ENCODE results near the gene DNAH14. TPM values are rescaled to one million over a fixed set of nuclear protein-coding genes. Genes with fewer than 3 reads are reported as not detected.

The DNAH14 gene
- total RNA-seq, 1 experiment from 2014 or later = 39.7 TPM

GRCh38 chr1:225131869-225132268 is 202.4 kb downstream of the DNAH14 start:
- no peak overlapping the region for H3K14ac ChIP-seq (ENCODE audit: insufficient read depth, low read length)
- DNase-seq = no peak

More at GRCh38 chr1:225131869-225132268, 202.4 kb downstream of the DNAH14 start:
- Mint-ChIP-seq H3K27ac (no peak overlapping the region), H3K27me3 (ENCODE audit: low read depth) (no peaks in the 10 kb centered on the region), H3K4me1 (no peaks in the 10 kb centered on the region), H3K36me3 (ENCODE audit: insufficient read depth in 1 of 3, low read depth in 3 of 3) (peaks cover 2 to 9% (median 6%) of the 10 kb centered on the region in 3 experiments; a peak in 3 of 7 replicates), H3K9me3 (peaks cover 10 to 14% of the 10 kb centered on the region in 2 experiments; a peak in 4 of 5 replicates), H3K4me3 (no peak overlapping the region)
- no peak overlapping the region for H4K91ac ChIP-seq (ENCODE audit: insufficient read length, low read depth, low read length)
- no peak overlapping the region for H3K23ac ChIP-seq (ENCODE audit: insufficient read length, low read depth, low read length)
- no peaks in the 10 kb centered on the region for H3K4me1 ChIP-seq (ENCODE audit: insufficient read depth, low read length)
- H2BK20ac ChIP-seq (ENCODE audit: low read depth, low read length, poor library complexity, severe bottlenecking) = no peak overlapping the region
- H3K4ac ChIP-seq (ENCODE audit: low read depth, low read length) = no peak overlapping the region
- no peak overlapping the region for H2BK15ac ChIP-seq (ENCODE audit: low read depth, low read length)
- H4K8ac ChIP-seq (replicated peaks; ENCODE audit: insufficient read length, low read depth, low read length) = no peak overlapping the region
- H3K56ac ChIP-seq (ENCODE audit: insufficient read length, low read depth, low read length) = no peak overlapping the region
- H3K27ac ChIP-seq (ENCODE audit: insufficient read length, low read depth, low read length) = no peak overlapping the region
- H3T11ph ChIP-seq (ENCODE audit: low read length) = no peak overlapping the region
- no peak overlapping the region for H2BK5ac ChIP-seq (ENCODE audit: insufficient read length, low read length)
- WGBS (ENCODE audit: extremely low coverage, insufficient read length, low lambda C conversion rate) = no CpG with 5 or more reads among the region's 1 CpG
- H3K27me3 ChIP-seq (ENCODE audit: insufficient read depth, low read length) = no peaks in the 10 kb centered on the region
- no peaks in the 10 kb centered on the region for H3K23me2 ChIP-seq (ENCODE audit: insufficient read length, low read depth, low read length, poor library complexity, severe bottlenecking)
- H4K20me1 ChIP-seq (ENCODE audit: control insufficient read depth, insufficient read depth, insufficient read length) = no peaks in the 10 kb centered on the region
- H3K9me3 ChIP-seq (ENCODE audit: control insufficient read depth, low read depth, low read length) = no peaks in the 10 kb centered on the region
- H3K79me2 ChIP-seq (ENCODE audit: insufficient read depth, low read length) = no peaks in the 10 kb centered on the region
- TF ChIP-seq CTCF (conservative IDR thresholded peaks at IDR 0.05) = no peak
- H2AK5ac ChIP-seq (ENCODE audit: insufficient read length, low read length) = no peak overlapping the region
- H3K4me2 ChIP-seq (ENCODE audit: insufficient read depth, insufficient read length, low read length) = no peak overlapping the region
- no peak overlapping the region for H3K9ac ChIP-seq (ENCODE audit: extremely low read depth, insufficient read length, low read length)
- H4K5ac ChIP-seq (ENCODE audit: insufficient read length, low read depth, low read length) = no peak overlapping the region
- no peak overlapping the region for H3K18ac ChIP-seq (ENCODE audit: insufficient read length, low read depth, low read length)
- no peak overlapping the region for H2AFZ ChIP-seq (ENCODE audit: low read length)
- no peak overlapping the region for H2BK12ac ChIP-seq (ENCODE audit: insufficient read length, low read depth, low read length)
- H3K79me1 ChIP-seq (ENCODE audit: insufficient read depth, low read depth, low read length, poor library complexity, severe bottlenecking) = no peaks in the 10 kb centered on the region
- H2BK120ac ChIP-seq (ENCODE audit: low read depth, low read length, poor library complexity, severe bottlenecking) = no peak overlapping the region
